Caco-2 (cell line): ENCODE measurements around the gene KCTD6. TPM values are rescaled to one million over a fixed set of nuclear protein-coding genes. Genes with fewer than 3 reads are reported as not detected.

Experiments
- BruUV-seq: library from RNA; stranded (reverse); fragments of 400-500 nt; replicated peaks from 2 replicates; lab custom pipeline; 2021; lab: Mats Ljungman, UMichigan
- CTCF ChIA-PET: fragments of 300-600 bp; sonication (Branson Sonifier 250); formaldehyde crosslinking; loops from one replicate; lab custom pipeline; 2022; ENCODE audit warnings: antibody characterized with exemption; lab: Charles Lee
- POLR2A ChIA-PET: fragments of 300-600 bp; sonication (Branson Sonifier 250); formaldehyde crosslinking; loops from one replicate; lab custom pipeline; 2022; ENCODE audit warnings: antibody characterized with exemption; lab: Charles Lee
- DNase-seq, 2 experiments: peaks; one replicate each; pipeline versions ENCODE4 v3.0.0 to v3.0.0-alpha.2; 2020 to 2022
- H3K27me3 ChIP-seq: replicated peaks from 2 replicates; pipeline ENCODE4 v1.6.0; 2011; ENCODE audit warnings: low read length; ENCODE audit not compliant: control insufficient read depth, insufficient read depth
- H3K36me3 ChIP-seq: 2 replicates; pipeline ENCODE4 v1.5.1; 2011; ENCODE audit warnings: low read length; ENCODE audit not compliant: control insufficient read depth, insufficient read depth
- H3K4me1 ChIP-seq: fragments of 250-450 bp; sonication (Bioruptor Pico); 2 replicates; pipeline ENCODE4 v1.5.1; 2020; ENCODE audit warnings: mild to moderate bottlenecking
- H3K4me3 ChIP-seq: 2 replicates; pipeline ENCODE4 v1.5.1; 2011; ENCODE audit warnings: low read depth, mild to moderate bottlenecking, control low read depth, low read length
- H3K9me3 ChIP-seq: fragments of 250-450 bp; sonication (Bioruptor Pico); 2 replicates; pipeline ENCODE4 v1.5.1; 2020; ENCODE audit warnings: mild to moderate bottlenecking, moderate library complexity
- H3K27ac Mint-ChIP-seq: one replicate; pipeline ENCODE4 v1.8.0; 2022; ENCODE audit warnings: mixed read lengths; ENCODE audit not compliant: unreplicated experiment
- H3K27me3 Mint-ChIP-seq: one replicate; pipeline ENCODE4 v1.8.0; 2022; ENCODE audit warnings: mixed read lengths; ENCODE audit not compliant: insufficient read depth, unreplicated experiment
- H3K36me3 Mint-ChIP-seq: one replicate; pipeline ENCODE4 v1.8.0; 2022; ENCODE audit warnings: mild to moderate bottlenecking, mixed read lengths; ENCODE audit not compliant: insufficient read depth, unreplicated experiment
- H3K4me1 Mint-ChIP-seq: one replicate; pipeline ENCODE4 v1.8.0; 2022; ENCODE audit warnings: low read depth, mixed read lengths; ENCODE audit not compliant: unreplicated experiment
- H3K4me3 Mint-ChIP-seq: one replicate; pipeline ENCODE4 v1.8.0; 2022; ENCODE audit warnings: mild to moderate bottlenecking, moderate library complexity, mixed read lengths; ENCODE audit not compliant: unreplicated experiment
- H3K9me3 Mint-ChIP-seq: one replicate; pipeline ENCODE4 v1.8.0; 2022; ENCODE audit warnings: mixed read lengths; ENCODE audit not compliant: unreplicated experiment
- CTCF ChIP-seq, 2 experiments: fragments of 200-600 bp in 1 of 2; IDR thresholded peaks; 1 replicate in 1 of 2; 2 replicates in 1 of 2; pipeline versions ENCODE4 v1.5.1 to v1.8.0; 2011 to 2022; ENCODE audit warnings: antibody characterized with exemption in 1 of 2, control low read depth in 1 of 2, inconsistent platforms in 1 of 2, low read depth in 1 of 2, low read length in 1 of 2, mild to moderate bottlenecking in 1 of 2, moderate library complexity in 1 of 2; ENCODE audit not compliant: insufficient read depth in 1 of 2, severe bottlenecking in 1 of 2, unreplicated experiment in 1 of 2
- intact Hi-C: fragments of 100-400 bp; cut with micrococcal nuclease; formaldehyde crosslinking; loops from one replicate; pipeline ENCODE4 v1.10.0; 2022; ENCODE audit not compliant: unreplicated experiment
- total RNA-seq: library from RNA; stranded (reverse); gene quantifications from 2 replicates; pipeline ENCODE4 v1.2.3, GENCODE V29; 2022

KCTD6 gene
- total RNA-seq, 1 experiment from 2014 or later = 9.8 TPM

GRCh38 chr3:58508437-58508836 lies 16.5 kb downstream of the KCTD6 start:
- no TSS peak for BruUV-seq
- H3K4me3 Mint-ChIP-seq = no peak overlapping the region
- H3K4me1 ChIP-seq = 0 out of 2 replicates have a peak, but pooled peaks cover 5% of the 10 kb centered on the region
- intact Hi-C loops = no loop called here
- H3K27ac Mint-ChIP-seq = no peak overlapping the region
- H3K4me3 ChIP-seq = no peak overlapping the region
- ChIA-PET CTCF (no interaction called here), POLR2A (no interaction called here)
- no peaks in the 10 kb centered on the region for H3K9me3 ChIP-seq
- no peaks in the 10 kb centered on the region for H3K27me3 ChIP-seq
- no peaks in the 10 kb centered on the region for H3K27me3 Mint-ChIP-seq
- DNase-seq = no peak
- H3K4me1 Mint-ChIP-seq = no peaks in the 10 kb centered on the region
- no peak for TF ChIP-seq CTCF (IDR thresholded peaks at IDR 0.05; ENCODE audit: insufficient read depth in 1 of 2, low read depth in 1 of 2, low read length in 1 of 2, severe bottlenecking in 1 of 2, unreplicated experiment in 1 of 2)
- no peaks in the 10 kb centered on the region for H3K36me3 Mint-ChIP-seq
- no peaks in the 10 kb centered on the region for H3K36me3 ChIP-seq
- no peaks in the 10 kb centered on the region for H3K9me3 Mint-ChIP-seq

GRCh38 chr3:58514405-58514804 lies 22.5 kb downstream of the KCTD6 start:
- ChIA-PET CTCF (no interaction called here), POLR2A (no interaction called here)
- Histone ChIP-seq H3K27me3 (no peaks in the 10 kb centered on the region), H3K4me3 (no peak overlapping the region), H3K36me3 (no peaks in the 10 kb centered on the region), H3K9me3 (no peaks in the 10 kb centered on the region), H3K4me1 (peaks cover 15% of the 10 kb centered on the region)
- no peak overlapping the region for H3K27ac Mint-ChIP-seq
- H3K4me3 Mint-ChIP-seq = no peak overlapping the region
- no TSS peak for BruUV-seq
- H3K4me1 Mint-ChIP-seq = peaks cover 12% of the 10 kb centered on the region
- no peak for DNase-seq
- no peaks in the 10 kb centered on the region for H3K27me3 Mint-ChIP-seq
- no peaks in the 10 kb centered on the region for H3K36me3 Mint-ChIP-seq
- no peaks in the 10 kb centered on the region for H3K9me3 Mint-ChIP-seq
- intact Hi-C loops = no loop called here
- TF ChIP-seq CTCF (IDR thresholded peaks at IDR 0.05; ENCODE audit: insufficient read depth in 1 of 2, low read depth in 1 of 2, low read length in 1 of 2, severe bottlenecking in 1 of 2, unreplicated experiment in 1 of 2) = no peak

- Mint-ChIP-seq H3K27ac (peak overlapping the region; percentile 43), H3K4me1 (peaks cover 22% of the 10 kb centered on the region), H3K36me3 (no peaks in the 10 kb centered on the region), H3K4me3 (peak overlapping the region; percentile 64), H3K9me3 (no peaks in the 10 kb centered on the region), H3K27me3 (no peaks in the 10 kb centered on the region)
- H3K4me3 ChIP-seq = no peak overlapping the region
- intact Hi-C loops = no loop called here
- peaks cover 49% of the 10 kb centered on the region for H3K4me1 ChIP-seq
- DNase-seq = no peak
- H3K27me3 ChIP-seq = no peaks in the 10 kb centered on the region
- no TSS peak for BruUV-seq
- TF ChIP-seq CTCF (IDR thresholded peaks at IDR 0.05; ENCODE audit: insufficient read depth in 1 of 2, low read depth in 1 of 2, low read length in 1 of 2, severe bottlenecking in 1 of 2, unreplicated experiment in 1 of 2) = no peak
- CTCF ChIA-PET = no interaction called here
- POLR2A ChIA-PET = no interaction called here
- no peaks in the 10 kb centered on the region for H3K9me3 ChIP-seq
- no peaks in the 10 kb centered on the region for H3K36me3 ChIP-seq
Measured at GRCh38 chr3:58518291-58518789, 26.4 kb downstream of the KCTD6 start.
